Lower leg skin (tissue), 4 donors: ENCODE data around the gene PTPRN2. TPM values are rescaled to one million over a fixed set of nuclear protein-coding genes. Genes with fewer than 3 reads are reported as not detected.

Experiments used
- DNase-seq, 2 donors: peaks; one replicate each; pipeline ENCODE4 v3.0.0-alpha.2; 2019; ENCODE audit warnings: low spot score in 2 of 2
- H3K4me3 ChIP-seq: fragments of 200-600 bp; sonication (generic); 2 replicates; pipeline ENCODE4 v1.5.1; 2017; ENCODE audit warnings: mild to moderate bottlenecking, low read depth; ENCODE audit not compliant: poor library complexity, severe bottlenecking
- CTCF ChIP-seq, 3 donors: fragments of 450-650 bp; IDR thresholded peaks; one replicate each; pipeline ENCODE4 v1.5.1; 2016; ENCODE audit warnings: antibody characterized with exemption in 3 of 3, mild to moderate bottlenecking in 3 of 3, moderate library complexity in 2 of 3
- POLR2A ChIP-seq, 2 donors: fragments of 450-650 bp; IDR thresholded peaks; one replicate each; pipeline ENCODE4 v1.6.1; 2016 to 2017; ENCODE audit warnings: antibody characterized with exemption in 2 of 2, mild to moderate bottlenecking in 1 of 2, moderate library complexity in 1 of 2
- WGBS, 2 donors: methylation state at CpG; one replicate each; pipeline ENCODE4 v1.1.5; 2018; 5-methylcytosine and 5-hydroxymethylcytosine counted together
- intact Hi-C: fragments of 100-400 bp; cut with DNase I; formaldehyde crosslinking; loops from one replicate; pipeline ENCODE4 v1.15.0; 2023; ENCODE audit warnings: low total_unique reads
- total RNA-seq, 4 donors: library from RNA; depleted of rRNA; stranded (reverse); fragments of >200 nt; gene quantifications; one replicate each; pipeline ENCODE4 v1.1.0, GENCODE V29; 2016

Gene PTPRN2
- total RNA-seq, 4 donors from 2014 or later, result 0.11 to 1.6 (median 0.92) TPM

DNA sequence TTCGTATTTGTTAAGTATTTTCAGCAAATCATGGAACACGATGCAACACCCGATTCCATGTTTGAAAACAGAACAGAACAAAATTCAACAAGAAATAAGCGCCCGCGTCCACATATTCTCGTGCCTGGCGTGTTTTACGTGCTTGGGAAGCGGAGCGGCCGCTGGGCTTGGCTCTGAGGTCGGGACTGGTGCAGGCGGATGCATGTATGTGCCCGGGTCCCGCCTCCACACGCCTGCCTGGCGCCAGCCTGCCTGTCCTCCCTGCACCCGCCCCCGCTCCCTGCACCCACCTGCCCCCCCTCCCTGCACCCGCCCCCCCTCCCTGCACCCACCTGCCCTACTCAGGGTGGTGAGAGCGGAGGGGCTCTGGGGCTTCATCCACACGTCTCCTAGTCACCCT, 796.4 kb downstream of the PTPRN2 start:
- intact Hi-C loops, result no loop called here
- 81 to 86% methylated on average over 23 of the region's 23 CpGs for WGBS, 2 donors
- no peak for DNase-seq
- no peak overlapping the region for H3K4me3 ChIP-seq
- TF ChIP-seq POLR2A (IDR thresholded peaks at IDR 0.05) (no peak), CTCF (IDR thresholded peaks at IDR 0.05) (no peak)

DNA sequence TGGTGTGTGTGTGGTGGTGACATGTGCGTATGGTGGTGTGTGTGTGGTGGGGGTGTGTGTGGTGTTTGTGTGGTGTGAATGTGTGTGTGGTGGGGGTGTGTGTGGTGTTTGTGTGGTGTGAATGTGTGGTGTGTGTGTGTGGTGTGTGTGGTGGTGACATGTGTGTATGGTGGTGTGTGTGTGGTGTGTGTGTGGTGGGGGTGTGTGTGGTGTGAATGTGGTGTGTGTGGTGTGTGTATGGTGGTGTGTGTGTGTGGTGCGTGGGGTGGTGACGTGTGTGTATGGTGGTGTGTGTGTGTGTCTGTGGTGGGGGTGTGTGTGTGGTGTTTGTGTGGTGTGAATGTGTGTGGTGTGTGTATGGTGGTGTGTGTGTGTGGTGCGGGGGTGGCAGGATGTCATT, 797.7 kb downstream of the PTPRN2 start:
- WGBS, 2 donors, result 92 to 95% methylated on average over 4 of the region's 4 CpGs
- intact Hi-C loops, result no loop called here
- no peak for DNase-seq
- no peak overlapping the region for H3K4me3 ChIP-seq
- TF ChIP-seq CTCF (IDR thresholded peaks at IDR 0.05) (no peak), POLR2A (IDR thresholded peaks at IDR 0.05) (no peak)

- no peak for DNase-seq
- WGBS, 2 donors, result 88 to 91% methylated on average over 12 of the region's 12 CpGs
- intact Hi-C loops, result no loop called here
- no peak overlapping the region for H3K4me3 ChIP-seq
- TF ChIP-seq POLR2A (IDR thresholded peaks at IDR 0.05), result no peak
- TF ChIP-seq CTCF (IDR thresholded peaks at IDR 0.05), result no peak
These were observed 798.5 kb downstream of the PTPRN2 start for GRCh38 chr7:157789094-157789493.

DNA sequence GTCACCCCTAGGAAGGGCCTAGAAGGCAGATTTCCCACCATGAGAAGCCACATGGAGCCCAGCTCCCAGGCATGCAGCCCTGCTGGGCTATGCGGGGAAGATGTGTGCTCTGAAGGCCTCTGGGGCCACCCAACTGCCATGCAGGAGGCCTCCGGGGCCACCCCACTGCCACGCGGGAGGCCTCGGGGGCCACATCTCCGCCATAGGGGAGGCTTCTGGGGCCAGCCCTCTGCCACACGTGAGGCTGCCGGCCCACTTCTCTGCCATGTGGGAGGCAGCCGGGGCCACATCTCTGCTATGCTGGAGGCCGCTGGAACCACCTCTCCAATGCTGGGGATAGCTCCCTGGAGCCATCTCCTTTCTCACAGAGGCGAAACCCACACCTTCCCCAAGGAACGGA, 799.0 kb downstream of the PTPRN2 start:
- TF ChIP-seq CTCF (IDR thresholded peaks at IDR 0.05) (no peak), POLR2A (IDR thresholded peaks at IDR 0.05) (no peak)
- H3K4me3 ChIP-seq, result no peak overlapping the region
- no peak for DNase-seq
- intact Hi-C loops, result no loop called here
- 96 to 98% methylated on average over 10 to 11 of the region's 12 CpGs for WGBS, 2 donors

DNA sequence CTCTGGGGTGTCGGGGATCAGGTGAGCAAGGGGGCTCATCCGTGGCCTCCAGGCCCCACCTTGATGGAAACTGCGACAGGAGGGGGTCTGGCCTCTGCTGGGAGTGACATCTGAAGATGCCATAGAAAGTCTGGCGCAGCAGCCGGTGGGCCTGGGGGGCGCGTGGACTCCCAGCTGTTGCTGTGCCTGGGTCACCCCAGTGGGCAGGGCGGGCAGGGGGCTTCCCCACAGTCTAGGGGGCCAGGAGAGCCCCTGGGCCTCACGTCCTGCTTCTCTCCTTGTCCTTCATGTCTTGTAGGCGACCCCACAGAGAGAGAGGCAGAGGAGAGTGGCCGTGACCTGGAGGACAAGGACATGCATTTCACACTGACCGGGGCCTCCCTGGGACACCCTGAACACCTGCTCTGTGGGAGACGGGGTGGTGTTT, 800.3 kb downstream of the PTPRN2 start:
- DNase-seq, result no peak
- TF ChIP-seq CTCF (IDR thresholded peaks at IDR 0.05) (no peak), POLR2A (IDR thresholded peaks at IDR 0.05) (no peak)
- 97 to 99% methylated on average over 11 to 13 of the region's 13 CpGs for WGBS, 2 donors
- intact Hi-C loops, result no loop called here
- H3K4me3 ChIP-seq, result no peak overlapping the region
